Suprapubic skin (tissue), 3 donors: ENCODE results near the gene ADK.

Experiments used
- CTCF ChIP-seq, 2 donors: fragments of 200-600 bp in 1 of 2; fragments of 450-650 bp in 1 of 2; sonication (generic) in 1 of 2; IDR thresholded peaks; one replicate each; pipeline ENCODE4 v1.5.1; 2016 to 2019; ENCODE audit warnings: antibody characterized with exemption in 2 of 2, mild to moderate bottlenecking in 1 of 2, moderate library complexity in 1 of 2
- EP300 ChIP-seq: sonication (generic); formaldehyde crosslinking; IDR thresholded peaks from one replicate; pipeline ENCODE4 v1.6.1; 2017; ENCODE audit warnings: antibody characterized with exemption
- POLR2A ChIP-seq, 2 donors: fragments of 450-650 bp; IDR thresholded peaks; one replicate each; pipeline ENCODE4 v1.6.1; 2017; ENCODE audit warnings: antibody characterized with exemption in 2 of 2, mild to moderate bottlenecking in 2 of 2, moderate library complexity in 2 of 2

GRCh38 chr10:74445493-74445892, 294.5 kb downstream of the ADK start:
- TF ChIP-seq CTCF (IDR thresholded peaks at IDR 0.05) (no peak), POLR2A (IDR thresholded peaks at IDR 0.05) (no peak), EP300 (no peak)
